Stomach smooth muscle (tissue), 2 donors: ENCODE results near the gene PSENEN.

Experiments
- H3K27ac ChIP-seq: one replicate; pipeline ENCODE4 v1.7.0; 2013; ENCODE audit warnings: mild to moderate bottlenecking, low read length, inconsistent platforms
- H3K27me3 ChIP-seq, 2 donors: one replicate each; pipeline ENCODE4 v1.7.0; 2013; ENCODE audit warnings: low read length in 2 of 2; ENCODE audit not compliant: insufficient read depth in 2 of 2, control insufficient read depth in 1 of 2
- H3K36me3 ChIP-seq, 2 donors: one replicate each; pipeline ENCODE4 v1.7.0; 2013; ENCODE audit warnings: low read length in 2 of 2; ENCODE audit not compliant: control insufficient read depth in 2 of 2, insufficient read depth in 2 of 2
- H3K4me1 ChIP-seq: one replicate; pipeline ENCODE4 v1.7.0; 2013; ENCODE audit warnings: low read length; ENCODE audit not compliant: control insufficient read depth, insufficient read depth
- H3K4me3 ChIP-seq, 2 donors: one replicate each; pipeline ENCODE4 v1.7.0; 2013; ENCODE audit warnings: low read length in 2 of 2
- H3K9ac ChIP-seq, 2 donors: one replicate each; pipeline ENCODE4 v1.7.0; 2013; ENCODE audit warnings: low read length in 2 of 2, mild to moderate bottlenecking in 1 of 2
- H3K9me3 ChIP-seq, 2 donors: one replicate each; pipeline ENCODE4 v1.7.0; 2013; ENCODE audit warnings: low read length in 2 of 2; ENCODE audit not compliant: control insufficient read depth in 2 of 2
- donor health status: healthy.
- donor health status: Pancreatic carcinoma.

PSENEN gene, protein sequence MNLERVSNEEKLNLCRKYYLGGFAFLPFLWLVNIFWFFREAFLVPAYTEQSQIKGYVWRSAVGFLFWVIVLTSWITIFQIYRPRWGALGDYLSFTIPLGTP

GRCh38 chr19:35745328-35746086 is at the start of gene PSENEN, which contains the start of gene U2AF1L4:
Gene PSENEN, plus strand, starts transcription at chr19:35745651. Its CDS starts 280 bp downstream, at chr19:35745931.
Gene U2AF1L4, minus strand, starts transcription at chr19:35745418. Its CDS starts 27 bp downstream, at chr19:35745391.
- peak within 1 kb of the TSS; percentile 85 to 94 for H3K4me3 ChIP-seq
- H3K9ac ChIP-seq: peak within 1 kb of the TSS; percentile 97 to 99
- peaks cover 53% of the 10 kb centered on the region for H3K4me1 ChIP-seq
- peak within 1 kb of the TSS; percentile 100 for H3K27ac ChIP-seq
- H3K9me3 ChIP-seq: no peaks in the 10 kb centered on the region
- H3K27me3 ChIP-seq: no peaks in the 10 kb centered on the region
- peaks cover 7 to 8% of the 10 kb centered on the region in 2 donors for H3K36me3 ChIP-seq

DNA sequence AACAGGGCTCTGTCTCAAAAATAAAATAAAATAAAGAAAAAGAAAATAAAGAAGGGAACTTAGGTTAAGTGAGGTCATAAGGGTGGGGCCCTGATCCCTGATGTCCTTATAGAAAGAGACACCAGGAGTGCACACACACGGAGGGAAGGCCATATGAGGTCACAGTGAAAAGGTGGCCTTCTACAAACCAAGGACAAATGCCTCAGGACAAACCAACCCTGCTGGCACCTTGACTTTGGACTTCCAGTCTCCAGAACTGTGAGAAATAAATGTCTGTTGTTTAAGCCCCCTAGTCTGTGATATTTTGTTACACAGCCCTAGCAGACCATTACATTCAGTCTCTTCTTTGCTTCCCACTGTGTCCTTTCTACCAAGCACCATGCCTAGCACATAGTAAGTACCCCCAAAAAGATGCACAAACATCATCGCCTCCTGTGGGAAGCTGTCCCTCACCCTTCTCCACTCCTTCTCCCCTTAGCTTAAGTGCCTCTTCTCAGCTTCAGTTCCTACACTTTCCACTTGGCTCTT is 49.5 kb upstream of the PSENEN start:
- no peaks in the 10 kb centered on the region for H3K9me3 ChIP-seq
- no peaks in the 10 kb centered on the region for H3K27me3 ChIP-seq
- H3K36me3 ChIP-seq: no peaks in the 10 kb centered on the region
- no peak overlapping the region for H3K9ac ChIP-seq
- no peak overlapping the region for H3K4me3 ChIP-seq
- H3K27ac ChIP-seq: no peak overlapping the region
- no peaks in the 10 kb centered on the region for H3K4me1 ChIP-seq

GRCh38 chr19:35696835-35697234 is 48.6 kb upstream of the PSENEN start:
- Histone ChIP-seq H3K9me3 (no peaks in the 10 kb centered on the region), H3K9ac (no peak overlapping the region), H3K27me3 (no peaks in the 10 kb centered on the region), H3K4me3 (no peak overlapping the region), H3K4me1 (no peaks in the 10 kb centered on the region), H3K36me3 (no peaks in the 10 kb centered on the region), H3K27ac (no peak overlapping the region)

GRCh38 chr19:35702223-35703012 is 43.0 kb upstream of the PSENEN start:
- Histone ChIP-seq H3K27ac (no peak overlapping the region), H3K4me1 (peaks cover 8% of the 10 kb centered on the region), H3K36me3 (no peaks in the 10 kb centered on the region), H3K4me3 (peak overlapping the region; percentile 83 to 86), H3K27me3 (peaks cover 8 to 10% of the 10 kb centered on the region in 2 donors), H3K9ac (peak overlapping the region; percentile 52 to 72), H3K9me3 (no peaks in the 10 kb centered on the region)

GRCh38 chr19:35703343-35703742 is 42.1 kb upstream of the PSENEN start:
- Histone ChIP-seq H3K4me1 (peaks cover 8% of the 10 kb centered on the region), H3K27ac (no peak overlapping the region), H3K36me3 (no peaks in the 10 kb centered on the region), H3K4me3 (no peak overlapping the region), H3K9ac (no peak overlapping the region), H3K27me3 (peaks cover 8 to 13% of the 10 kb centered on the region in 2 donors), H3K9me3 (no peaks in the 10 kb centered on the region)

- Histone ChIP-seq H3K27me3 (peaks cover 8 to 16% of the 10 kb centered on the region in 2 donors), H3K36me3 (no peaks in the 10 kb centered on the region), H3K4me3 (no peak within 1 kb of the TSS), H3K4me1 (peaks cover 8% of the 10 kb centered on the region), H3K27ac (no peak within 1 kb of the TSS), H3K9ac (no peak within 1 kb of the TSS), H3K9me3 (no peaks in the 10 kb centered on the region)
Observed at GRCh38 chr19:35704218-35704617, 41.2 kb upstream of the PSENEN start, which contains the start of gene ZBTB32. Gene ZBTB32, plus strand, starts transcription at chr19:35704558. Its CDS starts 10,069 bp downstream, at chr19:35714627.

DNA sequence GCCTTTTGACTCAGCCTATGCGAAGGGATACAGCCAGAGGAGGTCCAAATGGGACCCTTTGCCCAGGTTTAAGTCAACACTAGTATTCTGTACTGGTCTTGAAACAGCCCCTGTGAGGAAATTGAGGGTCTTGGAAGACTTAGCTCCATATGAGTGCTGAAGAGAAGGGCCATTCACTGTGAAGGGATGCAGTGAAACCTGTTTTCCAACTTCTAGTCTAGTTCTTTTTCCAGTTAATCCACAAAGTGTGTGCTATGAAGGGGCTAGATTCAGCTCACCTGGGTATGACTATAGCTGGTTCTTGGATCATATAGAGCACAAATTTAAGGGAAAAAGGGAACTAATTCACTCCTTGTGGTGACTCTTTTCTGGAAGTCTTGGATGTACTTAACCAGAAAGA is 37.1 kb upstream of the PSENEN start:
- Histone ChIP-seq H3K4me3 (no peak overlapping the region), H3K27ac (no peak overlapping the region), H3K9ac (no peak overlapping the region), H3K36me3 (no peaks in the 10 kb centered on the region), H3K4me1 (no peaks in the 10 kb centered on the region), H3K27me3 (peaks cover 6 to 14% of the 10 kb centered on the region in 2 donors), H3K9me3 (no peaks in the 10 kb centered on the region)

DNA sequence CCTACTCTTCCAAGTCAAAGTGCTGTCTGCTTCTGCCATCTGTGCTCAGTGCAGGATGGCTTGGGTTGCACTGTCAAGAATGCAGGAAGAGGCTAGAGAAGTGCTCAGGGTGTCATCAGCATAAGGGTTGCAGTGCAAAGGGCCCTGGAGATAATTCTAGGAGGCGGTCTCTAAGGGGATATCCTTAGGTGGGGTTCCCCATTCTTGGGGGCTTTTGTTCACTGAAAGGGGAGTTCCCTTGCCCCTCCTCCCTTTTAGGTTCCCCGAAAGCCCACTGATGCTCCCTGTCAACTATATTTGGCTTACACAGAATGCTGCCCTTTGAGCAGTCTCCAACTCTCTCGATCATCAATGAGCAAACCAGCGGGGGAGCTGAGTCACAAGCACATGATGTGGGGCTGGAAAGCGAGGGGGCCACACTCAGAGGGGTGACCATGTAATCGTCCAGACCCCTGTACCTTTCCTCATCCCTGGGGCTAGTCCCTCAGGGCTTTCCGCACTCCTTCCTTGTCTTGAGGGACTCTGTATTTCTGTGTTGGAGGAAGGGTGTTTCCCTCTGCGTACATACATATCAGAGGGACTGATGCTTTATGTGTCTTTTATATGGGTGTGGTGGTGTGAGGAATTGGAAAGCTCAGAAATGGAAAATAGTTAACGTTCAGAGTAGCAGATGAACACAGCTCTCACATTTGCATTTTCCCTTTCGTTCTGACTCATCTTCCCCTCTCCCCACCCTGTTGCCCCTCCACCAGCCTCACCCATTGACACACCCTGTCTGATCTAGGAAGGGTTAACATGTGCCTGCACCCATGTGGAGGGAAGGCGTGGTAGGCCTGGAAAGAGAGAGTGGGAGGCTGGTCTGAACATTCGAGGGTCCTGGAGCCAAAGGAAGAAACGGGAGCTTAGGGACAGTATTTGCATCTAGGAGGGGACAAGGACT is 34.4 kb upstream of the PSENEN start:
- Histone ChIP-seq H3K36me3 (no peaks in the 10 kb centered on the region), H3K4me3 (no peak overlapping the region), H3K9ac (no peak overlapping the region), H3K27ac (no peak overlapping the region), H3K4me1 (peaks cover 9% of the 10 kb centered on the region), H3K9me3 (no peaks in the 10 kb centered on the region), H3K27me3 (peaks cover 0 to 6% of the 10 kb centered on the region in 2 donors)

DNA sequence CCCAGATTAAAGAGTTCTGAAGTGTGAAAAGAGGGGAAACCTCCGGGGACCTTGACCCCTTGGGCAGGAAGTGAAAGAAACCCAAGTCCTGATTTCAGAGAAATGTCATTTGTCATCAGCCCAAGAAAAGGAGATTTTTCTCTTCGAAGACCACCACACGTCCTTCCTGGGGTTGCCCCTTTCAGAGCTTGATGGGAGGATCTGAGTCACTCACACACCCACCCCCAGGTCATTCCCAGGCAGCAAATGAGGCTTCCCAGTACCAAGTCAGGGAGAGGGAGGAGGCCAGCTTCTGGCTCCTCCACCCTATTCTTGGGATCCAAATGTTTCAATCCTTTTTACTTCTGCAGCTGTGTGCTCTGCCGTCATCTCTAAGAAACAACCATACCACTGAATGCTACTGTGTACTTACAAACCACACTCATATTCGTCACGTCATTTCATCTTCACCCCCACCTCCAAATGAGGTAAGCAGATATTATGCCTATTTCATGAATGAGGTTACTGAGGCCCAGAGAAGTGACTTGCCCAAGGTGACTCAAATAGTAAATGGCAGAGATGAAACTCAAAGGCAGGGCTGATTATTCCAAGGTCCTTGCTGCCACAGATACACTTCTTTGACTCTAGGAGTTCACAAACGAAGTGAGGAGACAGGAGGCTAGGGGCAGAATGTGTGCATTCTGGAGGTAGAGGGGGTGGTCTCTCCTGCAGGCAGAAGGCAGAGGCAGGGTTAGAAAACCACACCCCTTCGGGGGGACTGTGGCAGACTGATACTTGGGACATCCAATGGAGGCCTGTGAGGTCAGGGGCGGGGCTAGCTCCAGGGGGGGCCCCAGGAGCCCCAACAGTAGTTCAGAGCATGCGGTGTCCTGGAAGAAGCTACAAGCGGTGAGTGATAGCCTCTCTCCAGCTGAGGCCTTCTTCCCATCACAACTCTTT is 32.6 kb upstream of the PSENEN start:
- Histone ChIP-seq H3K27me3 (peaks cover 0 to 6% of the 10 kb centered on the region in 2 donors), H3K27ac (no peak overlapping the region), H3K36me3 (no peaks in the 10 kb centered on the region), H3K4me3 (no peak overlapping the region), H3K4me1 (peaks cover 22% of the 10 kb centered on the region), H3K9ac (no peak overlapping the region), H3K9me3 (no peaks in the 10 kb centered on the region)
